C4-2B (cell line): ENCODE results near the gene GAMT.

Experiments
- ZFX ChIP-seq: fragments of 450-650 bp; IDR thresholded peaks from 2 replicates; pipeline ENCODE4 v1.6.1; 2017
- TF ChIP-seq, protein P1 (sequence below): fragments of 450-650 bp; conservative IDR thresholded peaks from 2 replicates; pipeline ENCODE4 v1.5.1; 2017; ENCODE audit warnings: mild to moderate bottlenecking

DNA sequence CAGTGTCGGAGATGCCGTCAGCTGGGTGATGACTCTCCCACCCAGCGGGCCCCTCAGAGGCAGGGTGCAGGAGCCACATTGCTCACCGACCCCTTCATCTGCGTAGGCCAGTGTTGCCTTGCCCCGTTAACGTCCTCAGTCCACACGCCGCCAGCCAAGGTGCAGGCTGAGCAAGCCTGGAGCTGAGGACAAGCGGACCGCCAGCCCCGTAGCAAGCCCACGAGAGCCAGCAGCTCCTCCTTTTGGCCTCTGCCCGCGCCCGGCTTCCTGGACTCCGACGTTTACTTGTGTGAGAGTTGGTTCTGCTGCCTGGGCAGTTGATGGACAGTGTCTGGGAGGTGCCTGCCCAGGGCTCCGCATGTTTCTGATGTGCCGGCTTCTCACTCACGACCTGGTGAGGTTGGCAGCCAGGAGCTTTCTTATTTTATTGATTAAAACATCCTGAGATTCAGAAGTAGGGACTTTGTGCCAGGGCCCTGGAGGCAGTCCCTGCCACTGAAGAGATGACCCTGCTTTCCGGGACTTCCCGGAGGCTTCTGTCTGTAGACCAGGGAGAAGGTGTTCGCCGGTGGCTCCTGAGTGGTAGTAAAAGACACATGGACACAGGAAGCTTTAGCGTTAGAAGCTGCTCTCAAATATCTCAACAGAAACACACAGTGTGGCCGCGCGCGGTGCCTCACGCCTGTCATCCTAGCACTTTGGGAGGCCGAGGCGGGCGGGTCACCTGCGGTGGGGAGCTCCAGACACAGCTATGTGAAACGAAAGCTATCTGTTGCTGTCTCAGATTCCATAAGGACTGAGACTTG, 11.9 kb upstream of the GAMT start:
- TF ChIP-seq, protein P1, sequence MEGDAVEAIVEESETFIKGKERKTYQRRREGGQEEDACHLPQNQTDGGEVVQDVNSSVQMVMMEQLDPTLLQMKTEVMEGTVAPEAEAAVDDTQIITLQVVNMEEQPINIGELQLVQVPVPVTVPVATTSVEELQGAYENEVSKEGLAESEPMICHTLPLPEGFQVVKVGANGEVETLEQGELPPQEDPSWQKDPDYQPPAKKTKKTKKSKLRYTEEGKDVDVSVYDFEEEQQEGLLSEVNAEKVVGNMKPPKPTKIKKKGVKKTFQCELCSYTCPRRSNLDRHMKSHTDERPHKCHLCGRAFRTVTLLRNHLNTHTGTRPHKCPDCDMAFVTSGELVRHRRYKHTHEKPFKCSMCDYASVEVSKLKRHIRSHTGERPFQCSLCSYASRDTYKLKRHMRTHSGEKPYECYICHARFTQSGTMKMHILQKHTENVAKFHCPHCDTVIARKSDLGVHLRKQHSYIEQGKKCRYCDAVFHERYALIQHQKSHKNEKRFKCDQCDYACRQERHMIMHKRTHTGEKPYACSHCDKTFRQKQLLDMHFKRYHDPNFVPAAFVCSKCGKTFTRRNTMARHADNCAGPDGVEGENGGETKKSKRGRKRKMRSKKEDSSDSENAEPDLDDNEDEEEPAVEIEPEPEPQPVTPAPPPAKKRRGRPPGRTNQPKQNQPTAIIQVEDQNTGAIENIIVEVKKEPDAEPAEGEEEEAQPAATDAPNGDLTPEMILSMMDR: no peak
- TF ChIP-seq ZFX: no peak
